AG10803 (cell line): Measurements from ENCODE around the gene RRP1B.

ENCODE experiments used
- DNase-seq: peaks from one replicate; pipeline ENCODE4 v3.0.0; 2010; ENCODE audit warnings: low read depth
- H3K4me3 ChIP-seq: 2 replicates; pipeline ENCODE4 v1.5.1; 2011; ENCODE audit warnings: mild to moderate bottlenecking, low read length, control low read depth
- TF ChIP-seq, protein P1 (sequence below): conservative IDR thresholded peaks from 2 replicates; pipeline ENCODE4 v1.5.1; 2011; ENCODE audit warnings: mild to moderate bottlenecking, low read length, control low read depth, inconsistent platforms

The RRP1B gene

DNA sequence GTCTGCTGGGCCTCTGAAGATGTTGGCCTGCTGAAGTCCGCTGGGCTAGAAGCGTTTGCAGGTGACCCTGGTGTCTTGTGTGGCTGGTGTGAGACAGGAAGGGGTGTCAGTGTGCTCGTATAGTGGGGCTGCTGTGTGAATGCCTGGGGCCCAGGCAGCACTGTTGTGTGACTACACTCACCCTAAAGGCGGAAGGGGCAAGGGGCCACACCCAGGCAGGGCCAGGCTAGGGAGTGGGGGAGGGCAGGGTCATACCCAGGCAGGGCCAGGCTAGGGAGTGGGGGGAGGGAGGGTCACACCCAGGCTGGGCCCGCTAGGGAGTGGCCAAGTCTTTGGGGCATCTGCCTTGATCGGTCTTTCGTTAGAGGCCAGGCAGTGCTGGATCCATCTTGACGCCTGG, 84.6 kb downstream of the RRP1B start:
- no peak overlapping the region for H3K4me3 ChIP-seq
- DNase-seq, result no peak
- TF ChIP-seq, protein P1, sequence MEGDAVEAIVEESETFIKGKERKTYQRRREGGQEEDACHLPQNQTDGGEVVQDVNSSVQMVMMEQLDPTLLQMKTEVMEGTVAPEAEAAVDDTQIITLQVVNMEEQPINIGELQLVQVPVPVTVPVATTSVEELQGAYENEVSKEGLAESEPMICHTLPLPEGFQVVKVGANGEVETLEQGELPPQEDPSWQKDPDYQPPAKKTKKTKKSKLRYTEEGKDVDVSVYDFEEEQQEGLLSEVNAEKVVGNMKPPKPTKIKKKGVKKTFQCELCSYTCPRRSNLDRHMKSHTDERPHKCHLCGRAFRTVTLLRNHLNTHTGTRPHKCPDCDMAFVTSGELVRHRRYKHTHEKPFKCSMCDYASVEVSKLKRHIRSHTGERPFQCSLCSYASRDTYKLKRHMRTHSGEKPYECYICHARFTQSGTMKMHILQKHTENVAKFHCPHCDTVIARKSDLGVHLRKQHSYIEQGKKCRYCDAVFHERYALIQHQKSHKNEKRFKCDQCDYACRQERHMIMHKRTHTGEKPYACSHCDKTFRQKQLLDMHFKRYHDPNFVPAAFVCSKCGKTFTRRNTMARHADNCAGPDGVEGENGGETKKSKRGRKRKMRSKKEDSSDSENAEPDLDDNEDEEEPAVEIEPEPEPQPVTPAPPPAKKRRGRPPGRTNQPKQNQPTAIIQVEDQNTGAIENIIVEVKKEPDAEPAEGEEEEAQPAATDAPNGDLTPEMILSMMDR, result no peak

DNA sequence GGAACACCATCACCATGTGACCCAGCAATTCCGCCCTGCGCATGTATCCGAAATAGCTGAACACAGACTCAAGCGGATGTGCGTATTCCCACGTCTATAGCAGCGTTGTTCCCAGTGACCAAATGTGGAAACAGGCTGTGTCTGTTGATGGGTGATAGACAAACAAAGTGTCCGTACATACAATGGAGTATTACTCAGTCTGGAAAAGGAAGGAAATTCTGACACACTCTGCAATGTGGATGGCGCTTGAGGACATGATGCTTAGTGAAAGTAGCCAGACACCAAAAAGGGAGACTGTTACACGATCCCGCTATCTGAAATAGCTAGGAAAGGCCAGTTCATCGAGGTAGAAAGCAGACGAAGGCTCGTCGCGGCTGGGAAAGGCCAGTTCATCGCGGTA, 85.4 kb downstream of the RRP1B start:
- no peak overlapping the region for H3K4me3 ChIP-seq
- TF ChIP-seq, protein P1, result no peak
- DNase-seq, result no peak
